Stimulated activated CD4-positive, alpha-beta T cell treated with anti-CD3 and anti-CD28 coated beads, Interleukin-4, amount 100 ng/mL, for 48 hours (primary cell): ENCODE data around the gene GATA5.

Experiments used
- DNase-seq, 2 donors: peaks; one replicate each; pipeline ENCODE4 v3.0.0-alpha.2; 2020; ENCODE audit warnings: low read depth in 2 of 2

The GATA5 gene

DNA sequence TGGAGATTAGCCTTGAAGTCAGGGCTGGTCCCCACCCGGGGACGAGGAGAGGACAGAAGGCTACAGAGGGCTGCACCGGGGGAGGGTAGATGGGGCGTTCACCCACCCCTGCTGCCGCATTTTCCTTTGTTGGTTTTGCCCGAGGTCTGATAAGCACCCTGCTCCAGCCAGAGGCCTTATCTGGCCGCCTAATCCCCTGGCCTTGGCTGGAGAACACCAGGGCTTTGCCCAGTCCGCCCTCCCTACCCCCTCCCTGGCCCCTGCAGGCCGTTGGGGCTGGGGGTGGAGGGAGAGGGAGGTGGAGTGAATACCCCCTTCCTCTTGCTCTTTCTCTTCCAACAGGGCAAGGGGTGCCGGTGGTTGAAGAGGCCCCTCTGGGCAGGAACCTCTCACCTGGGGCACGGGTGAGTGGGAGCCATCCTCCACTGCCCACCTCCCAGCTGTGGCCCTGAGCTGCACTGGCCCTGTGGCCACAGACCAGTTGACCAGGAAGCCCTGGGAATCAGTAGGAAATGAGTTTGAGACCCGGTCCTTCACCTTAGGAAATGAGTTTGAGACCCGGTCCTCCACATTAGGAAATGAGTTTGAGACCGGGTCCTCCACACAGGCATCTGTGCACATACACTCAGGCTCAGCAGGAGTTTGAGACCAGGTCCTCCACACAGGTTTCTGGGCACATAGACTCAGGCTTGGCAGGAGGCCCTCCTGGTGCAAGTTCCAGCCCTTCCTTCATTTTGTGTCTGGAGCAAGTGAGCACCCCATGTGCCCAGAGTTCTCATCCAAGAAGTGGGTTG lies 12.0 kb upstream of the GATA5 start:
- DNase-seq: no peak

DNA sequence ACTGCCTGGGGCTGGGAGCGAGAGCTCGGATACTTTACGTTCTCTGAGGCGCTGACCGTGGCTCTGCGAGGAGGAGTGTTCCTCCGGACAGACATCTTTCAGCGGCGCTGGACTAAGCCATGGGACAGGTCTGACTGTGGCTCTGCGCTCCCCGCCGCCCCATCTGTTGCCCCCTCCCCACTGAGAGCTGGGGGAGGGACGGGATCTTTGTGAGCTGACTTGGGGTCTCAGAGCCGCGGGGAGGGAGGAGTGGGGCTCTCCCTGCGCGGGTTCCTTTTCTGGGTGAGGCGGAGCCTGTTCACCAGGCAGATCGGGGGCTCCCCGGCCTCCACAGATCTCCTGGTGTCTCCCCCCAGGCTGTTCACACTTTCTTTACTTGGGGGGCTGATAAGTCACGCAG lies 11.3 kb upstream of the GATA5 start:
- no peak for DNase-seq

GRCh38 chr20:62486484-62486883 lies 10.7 kb upstream of the GATA5 start:
- no peak for DNase-seq

GRCh38 chr20:62485701-62486089 lies 9.9 kb upstream of the GATA5 start:
- no peak for DNase-seq

- no peak for DNase-seq
These were observed 9.4 kb upstream of the GATA5 start for GRCh38 chr20:62485062-62485700.

GRCh38 chr20:62484478-62484877 lies 8.7 kb upstream of the GATA5 start:
- no peak for DNase-seq

DNA sequence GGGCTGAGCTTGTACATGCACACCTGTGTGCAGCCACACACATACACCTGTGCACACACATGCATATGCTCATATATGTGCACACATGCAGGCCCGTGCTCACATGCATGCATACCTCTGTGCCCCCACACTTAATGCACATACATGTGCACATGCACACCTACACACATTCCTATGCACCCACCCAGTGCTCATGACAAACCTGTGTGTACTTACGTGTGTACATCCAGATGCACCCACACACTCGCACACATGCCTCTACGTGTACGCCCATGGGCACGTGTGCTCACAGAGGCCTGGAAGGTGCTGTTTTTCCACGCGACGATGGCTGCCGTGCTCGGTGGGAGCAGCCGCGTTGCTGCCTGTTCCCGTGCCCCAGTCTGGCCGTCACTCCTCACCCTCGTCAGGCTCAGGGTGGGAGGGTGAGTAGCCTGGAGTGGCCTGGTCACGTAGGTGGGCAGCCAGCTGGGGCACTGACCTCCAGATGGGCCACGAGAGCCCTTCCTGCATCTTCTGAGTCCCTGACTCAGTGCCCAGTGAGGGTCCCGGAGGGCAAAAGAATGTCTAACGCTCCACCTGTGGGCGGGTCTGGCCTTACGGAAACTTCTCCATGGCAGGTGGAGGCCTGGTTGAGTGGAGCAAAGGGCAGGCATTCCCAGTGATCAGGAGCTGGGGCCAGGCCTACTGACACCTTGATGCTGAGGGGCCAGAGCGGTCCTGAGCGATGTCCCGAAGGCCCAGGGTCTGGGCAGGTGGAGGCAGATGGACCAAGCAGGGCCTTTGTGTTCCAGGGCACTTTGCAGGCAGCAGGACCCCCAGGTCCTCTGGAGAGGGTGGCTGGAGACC lies 8.0 kb upstream of the GATA5 start:
- no peak for DNase-seq

DNA sequence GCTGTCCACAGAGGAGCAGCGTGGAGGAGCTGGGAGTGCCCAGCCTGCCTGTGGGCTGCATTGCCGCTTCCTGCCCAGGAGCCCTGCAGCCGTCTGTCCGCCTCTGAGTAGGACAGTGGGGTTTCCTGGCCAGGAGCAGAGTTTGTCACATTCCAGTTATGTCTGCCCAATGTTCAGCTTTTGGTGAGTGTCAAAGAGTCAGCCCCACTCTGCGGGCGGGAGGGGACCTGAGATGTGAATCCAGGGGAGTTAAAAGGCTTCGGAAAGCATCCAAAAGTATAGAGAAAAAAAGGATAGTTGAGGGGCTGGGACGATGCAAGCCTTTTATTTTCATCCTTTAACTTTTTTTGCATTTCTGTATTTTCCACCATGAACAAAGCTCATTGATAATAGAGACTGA lies 7.2 kb upstream of the GATA5 start:
- no peak for DNase-seq

- DNase-seq: no peak
These were observed 6.5 kb upstream of the GATA5 start for GRCh38 chr20:62482146-62482809.

GRCh38 chr20:62481425-62482145 lies 5.8 kb upstream of the GATA5 start:
- DNase-seq: no peak

DNA sequence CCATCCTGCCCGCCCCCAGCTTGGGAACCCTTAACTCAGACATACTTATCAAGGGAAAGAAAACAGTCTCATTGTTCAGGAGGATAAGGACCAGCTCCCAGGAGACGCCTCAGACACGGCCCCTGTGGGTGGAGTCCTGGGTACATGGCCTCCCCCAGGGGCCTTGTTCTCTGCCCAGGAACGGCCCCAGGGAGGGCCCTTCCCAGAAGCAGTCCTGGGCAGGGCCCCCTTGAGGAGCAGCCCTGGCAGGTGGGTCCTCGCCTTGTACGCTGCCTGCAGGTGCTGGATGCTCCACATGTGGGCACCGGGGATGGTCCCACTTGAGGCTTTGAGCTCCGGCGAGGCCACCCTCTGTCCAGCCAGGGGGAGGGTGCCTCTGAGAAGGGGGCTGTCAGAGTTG lies 4.5 kb upstream of the GATA5 start:
- DNase-seq: no peak

DNA sequence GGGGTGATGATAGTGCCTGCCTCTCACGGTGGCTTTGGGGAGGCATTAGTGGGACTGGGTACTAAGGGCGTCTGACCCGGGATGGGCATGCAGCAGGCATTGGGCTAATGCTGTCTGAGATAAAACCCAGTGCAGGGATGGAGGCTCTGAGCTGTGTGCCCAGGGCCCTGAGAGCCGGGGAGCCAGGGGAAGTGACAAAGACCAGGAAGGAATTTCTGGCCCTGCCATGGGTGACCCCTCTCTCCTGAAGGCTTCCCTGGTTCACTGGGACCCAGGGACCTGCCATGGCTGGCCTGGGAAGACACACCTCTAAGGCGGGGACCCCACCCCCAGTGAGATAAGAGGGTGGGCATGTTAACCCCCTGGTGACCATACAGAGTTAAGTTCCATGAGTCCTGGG lies 3.9 kb upstream of the GATA5 start:
- DNase-seq: no peak

DNA sequence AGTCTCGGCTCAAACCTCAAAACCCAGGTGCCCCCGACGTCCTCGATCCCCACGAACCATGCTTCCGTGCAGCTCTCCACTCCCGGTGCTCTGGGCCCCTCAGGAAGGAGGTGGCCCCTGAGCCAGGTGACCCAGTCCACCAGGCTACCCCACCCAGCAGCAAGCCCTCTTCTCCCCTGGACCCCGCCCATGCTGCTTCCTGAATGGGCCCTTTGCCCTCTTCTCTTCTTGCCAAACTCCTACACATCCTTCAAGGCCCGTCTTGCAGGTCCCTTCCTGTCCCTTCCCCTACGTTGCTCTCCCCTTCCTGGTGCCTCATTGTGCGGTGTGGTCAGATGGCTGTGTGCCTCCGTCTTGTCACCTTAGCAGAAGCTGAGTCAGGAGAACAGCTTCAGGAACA lies 3.4 kb upstream of the GATA5 start:
- DNase-seq: no peak

DNA sequence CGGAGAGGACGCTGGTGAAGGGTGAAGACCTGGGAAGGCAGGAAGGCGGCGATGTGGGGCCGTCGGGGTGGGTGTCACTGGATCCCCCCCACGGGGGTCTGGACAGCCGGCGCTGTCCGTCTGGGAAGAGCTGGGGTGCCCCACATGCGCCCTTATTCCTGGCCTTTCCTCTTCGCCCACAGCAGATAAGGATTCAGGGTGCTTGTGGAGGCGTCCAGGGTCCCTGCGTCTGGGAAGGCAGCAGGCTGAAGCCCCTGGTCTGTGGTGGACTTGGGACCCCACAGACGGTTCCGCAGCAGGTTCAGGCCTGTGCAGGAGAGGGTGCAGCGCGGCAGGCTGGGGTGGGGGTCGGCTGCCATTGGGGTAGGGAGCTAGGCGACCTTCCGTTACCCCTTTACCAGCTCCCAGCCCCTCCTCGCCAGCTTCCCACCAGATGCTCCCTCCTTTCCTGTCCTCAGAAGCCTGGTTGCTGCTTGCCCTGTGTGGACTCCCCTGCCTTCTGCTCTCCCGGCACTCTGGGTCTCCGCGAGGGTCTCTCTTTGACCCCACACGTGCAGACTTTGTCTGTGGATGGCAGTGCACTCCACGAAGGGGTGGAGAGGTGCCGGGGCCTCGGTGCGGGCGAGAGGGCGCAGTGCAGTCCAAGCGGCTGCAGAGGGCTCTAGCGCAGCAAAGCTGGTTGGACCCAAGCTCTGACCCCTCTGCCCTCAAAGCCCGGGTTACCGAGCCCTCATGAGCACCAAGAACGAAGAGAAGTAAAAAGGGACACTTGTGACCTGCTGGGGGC lies 2.1 kb upstream of the GATA5 start:
- DNase-seq: no peak

DNA sequence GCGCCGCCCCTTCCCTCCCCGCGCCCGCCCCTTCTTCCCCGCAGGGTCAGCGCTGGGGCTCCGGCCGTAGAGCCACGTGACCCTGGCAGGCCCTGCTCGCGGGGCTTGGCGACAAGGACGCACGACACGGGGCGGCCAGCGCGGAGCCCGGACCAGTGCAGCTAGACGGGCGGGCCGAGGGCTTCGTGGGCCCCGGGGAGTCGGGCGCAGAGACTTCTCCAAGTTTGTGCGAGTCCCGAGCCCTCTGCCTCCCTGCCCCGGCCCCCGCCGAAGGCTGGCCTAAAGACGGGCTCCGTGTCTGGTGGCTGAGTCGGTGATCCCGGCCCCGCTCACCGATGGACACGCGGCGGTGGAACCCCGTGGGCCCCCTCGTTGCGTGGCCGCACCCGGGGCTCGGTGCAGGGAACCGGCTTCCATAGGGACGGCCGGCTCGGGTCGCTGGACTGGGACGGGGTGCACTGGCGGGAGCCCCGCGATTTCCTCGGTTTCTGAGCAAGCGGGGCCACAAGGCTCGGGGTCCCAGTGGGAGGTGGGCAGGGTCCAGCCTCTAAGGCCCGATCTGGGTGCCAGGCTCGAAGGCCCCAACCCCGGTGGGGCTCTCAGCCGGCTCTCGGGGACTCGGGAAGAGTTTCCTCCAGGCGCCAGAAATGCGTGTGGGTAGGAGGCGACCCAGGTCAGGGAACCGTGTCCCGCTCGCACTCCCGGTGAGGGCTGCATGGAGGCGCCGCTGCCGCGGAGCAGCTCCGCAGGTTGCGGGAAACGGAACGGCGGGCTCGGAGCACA lies 452 bp upstream of the GATA5 start:
- no peak for DNase-seq

DNA sequence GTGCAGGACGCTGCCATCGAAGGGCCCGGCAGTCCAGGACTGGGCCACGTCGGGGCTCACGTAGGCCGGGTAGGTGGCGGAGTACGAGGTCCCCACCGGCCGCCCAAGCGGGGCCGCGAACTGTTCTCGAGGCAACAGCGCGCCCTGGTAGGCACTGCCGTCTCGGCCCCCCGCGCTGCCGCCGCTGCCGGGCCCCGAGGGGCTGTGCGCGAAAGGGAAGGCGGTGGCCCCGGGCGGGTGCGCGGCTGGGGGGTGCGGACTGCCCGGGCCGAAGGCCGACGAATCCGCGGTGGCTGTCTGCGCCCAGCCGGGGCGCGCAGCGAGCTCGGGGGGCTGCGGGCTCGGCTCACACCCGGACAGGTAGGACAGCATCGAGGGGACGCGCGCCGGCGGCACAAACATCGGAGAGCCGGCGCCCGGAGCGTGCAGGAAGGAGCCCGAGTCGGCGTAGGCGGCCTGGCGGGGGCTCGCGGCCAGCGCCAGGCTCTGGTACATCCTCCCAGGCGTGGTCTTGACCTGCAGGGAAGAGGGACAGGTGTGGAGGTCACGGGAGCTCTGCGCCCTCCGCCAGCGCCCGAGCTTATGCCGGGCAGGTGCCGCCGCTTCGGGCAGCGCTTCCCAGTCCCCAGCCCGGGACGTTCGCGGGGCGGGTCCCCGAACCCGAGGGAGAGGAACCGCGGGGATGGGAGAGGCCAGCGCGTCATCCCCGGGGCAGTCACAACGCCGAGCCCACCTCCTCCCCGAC lies 596 bp downstream of the GATA5 start:
- no peak for DNase-seq

- no peak for DNase-seq
These were observed 1.2 kb downstream of the GATA5 start for GRCh38 chr20:62474604-62475026.

DNA sequence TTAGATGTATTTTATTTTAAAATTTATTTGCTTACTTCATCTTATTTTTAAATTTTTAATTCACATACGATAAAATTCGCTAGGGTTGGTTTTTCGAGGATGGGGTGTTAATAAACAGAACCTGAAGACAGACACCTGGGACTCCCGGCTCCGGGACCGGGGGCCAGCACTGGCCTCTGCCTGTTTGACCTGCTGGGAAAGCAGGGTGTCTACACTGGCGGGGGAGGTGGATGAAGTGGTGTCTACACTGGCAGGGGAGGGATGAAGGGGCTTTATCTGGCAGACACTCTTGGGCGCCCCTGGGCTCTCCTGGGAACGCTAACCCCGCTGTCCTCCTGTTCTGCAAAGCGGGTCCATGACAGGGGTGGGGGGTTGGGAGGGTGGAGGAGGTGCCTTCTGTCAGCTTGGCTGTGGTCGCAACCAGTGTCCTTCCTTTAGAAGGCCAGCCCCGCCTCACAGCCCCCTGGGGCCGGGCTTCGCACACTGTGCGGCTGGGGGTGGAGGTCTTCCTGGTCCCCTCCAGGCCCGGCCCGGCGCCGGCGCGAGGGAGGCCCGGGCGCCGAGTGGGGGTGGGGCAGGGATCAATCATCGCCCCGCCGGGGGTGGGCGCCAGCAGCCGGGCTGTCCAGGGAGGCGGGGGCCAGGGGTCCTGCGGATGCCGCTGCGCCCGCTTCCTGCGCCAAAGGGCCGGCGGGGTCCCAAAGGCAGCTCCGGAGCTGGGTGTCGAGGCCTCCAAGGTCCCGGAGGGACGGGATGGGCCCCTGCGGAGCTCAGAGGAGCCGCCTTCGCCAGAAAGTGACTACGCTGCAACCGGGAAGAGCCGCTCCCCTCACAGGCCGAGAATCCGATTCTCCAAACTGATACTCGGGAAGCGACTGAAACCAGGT lies 1.8 kb downstream of the GATA5 start:
- DNase-seq: no peak
